Activated T-helper 1 cell treated with Interleukin-2 at 50 U/mL for 16 hours (primary cell): Measurements from ENCODE around the gene SALL3.

Experiments
- DNase-seq: peaks from one replicate; pipeline ENCODE4 v3.0.0-alpha.2; 2020; ENCODE audit warnings: low read depth

Gene SALL3

DNA sequence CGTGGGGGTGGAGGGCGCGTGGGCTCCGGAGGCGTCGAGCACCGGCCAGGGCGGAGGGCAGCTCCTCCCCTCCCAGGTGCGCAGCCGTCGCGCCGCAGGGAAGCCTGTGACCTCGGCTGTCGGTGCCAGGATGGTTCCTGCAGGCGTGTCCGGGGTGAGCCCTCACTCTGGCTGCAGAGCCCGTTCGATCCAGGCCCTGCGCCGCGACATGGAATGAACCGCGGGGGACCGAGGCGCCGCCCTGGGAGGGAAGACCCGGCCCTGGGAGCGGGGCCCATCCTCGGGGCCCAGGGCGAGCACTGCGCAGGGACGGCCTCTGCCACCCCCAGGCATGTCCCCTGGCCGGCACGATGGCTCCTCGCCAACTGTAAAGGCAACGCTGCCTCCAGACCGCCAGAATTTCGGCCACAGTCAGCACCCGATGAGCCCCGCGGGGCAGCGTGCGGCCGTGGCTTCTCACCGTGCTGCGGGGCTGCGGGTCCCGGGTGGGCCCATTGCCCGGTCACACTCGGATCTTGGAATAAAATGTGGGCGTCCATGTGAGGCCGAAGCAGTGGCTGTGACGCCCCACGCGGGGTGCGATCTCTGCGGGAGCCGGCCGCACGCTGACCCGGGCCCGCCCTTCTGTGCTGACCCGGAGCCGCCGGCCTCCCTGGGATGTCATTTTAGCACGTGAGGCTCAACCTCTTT is 26.6 kb downstream of the SALL3 start:
- no peak for DNase-seq

GRCh38 chr18:79007440-79007839 is 27.8 kb downstream of the SALL3 start:
- no peak for DNase-seq

DNA sequence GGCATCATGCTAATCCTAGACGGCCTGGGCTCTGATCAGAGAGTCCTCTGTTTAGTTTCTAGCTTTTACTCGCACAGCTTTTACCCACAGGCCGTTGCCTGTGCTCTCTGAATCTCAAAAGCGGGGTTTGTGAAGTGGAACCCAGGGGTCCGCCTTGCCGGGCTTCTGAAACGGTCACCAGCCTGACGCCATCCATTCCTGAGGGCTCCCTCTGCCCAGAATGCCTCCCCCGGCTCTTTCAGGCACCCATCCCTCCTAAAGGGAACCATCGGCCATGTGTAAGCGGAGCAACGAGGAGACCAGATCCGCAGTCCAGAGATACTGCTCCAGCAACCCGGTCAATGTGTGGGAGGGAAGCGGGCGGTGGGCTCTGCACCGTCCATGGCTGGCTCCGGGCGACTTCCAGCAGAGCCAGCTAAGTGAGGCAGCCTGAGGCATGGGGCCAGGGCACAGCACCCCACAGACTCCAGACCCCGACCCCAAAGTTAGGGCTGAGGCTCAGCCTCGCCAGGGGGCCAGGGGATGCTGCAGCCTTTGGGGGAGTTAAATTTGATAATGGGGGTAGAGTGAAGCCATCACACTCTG is 28.8 kb downstream of the SALL3 start:
- no peak for DNase-seq

- DNase-seq: no peak
Observed at GRCh38 chr18:79010802-79011201, 31.2 kb downstream of the SALL3 start.

GRCh38 chr18:79011300-79011870 is 31.8 kb downstream of the SALL3 start:
- DNase-seq: no peak

DNA sequence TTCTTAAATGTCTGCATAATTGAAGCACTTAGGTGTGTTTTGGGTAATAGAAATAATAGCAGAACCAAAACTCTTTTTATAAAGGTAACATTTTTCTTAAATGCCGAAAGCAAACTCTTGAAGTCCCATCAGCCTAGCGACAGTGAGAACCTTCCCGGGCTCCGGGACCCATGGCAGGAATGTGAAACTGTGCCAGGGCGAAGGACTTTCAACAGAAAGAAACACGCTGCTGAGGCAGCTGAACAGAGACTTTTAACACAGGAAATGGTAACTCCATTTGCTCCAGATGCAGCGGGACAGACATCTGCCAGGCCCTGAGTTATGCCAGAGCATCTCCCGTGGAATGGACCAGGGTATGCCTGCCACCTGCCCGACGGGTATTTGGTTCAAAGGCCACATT is 34.3 kb downstream of the SALL3 start:
- no peak for DNase-seq

DNA sequence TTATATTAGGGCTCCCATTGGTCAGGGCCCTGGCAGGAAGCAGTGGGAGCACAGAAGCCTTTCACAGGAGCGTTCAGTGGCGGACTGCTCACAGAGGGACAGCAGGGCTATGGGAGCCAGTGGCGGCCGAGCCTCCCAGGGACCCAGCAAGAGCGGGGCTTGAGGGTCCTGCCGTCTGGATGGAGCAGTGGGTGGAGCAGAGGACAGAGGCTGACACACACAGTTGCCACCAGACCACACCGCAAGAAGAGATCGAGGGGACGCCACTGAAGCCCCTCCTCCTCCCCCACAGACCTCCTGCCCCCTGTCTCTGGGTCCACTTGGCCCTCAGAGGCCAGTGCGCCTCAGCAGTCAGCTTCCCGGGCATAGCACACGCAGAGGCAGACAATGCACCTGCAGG is 39.3 kb downstream of the SALL3 start:
- no peak for DNase-seq

- no peak for DNase-seq
Observed at GRCh38 chr18:79019881-79020280, 40.3 kb downstream of the SALL3 start.

GRCh38 chr18:79022603-79023002 is 43.0 kb downstream of the SALL3 start:
- DNase-seq: no peak

DNA sequence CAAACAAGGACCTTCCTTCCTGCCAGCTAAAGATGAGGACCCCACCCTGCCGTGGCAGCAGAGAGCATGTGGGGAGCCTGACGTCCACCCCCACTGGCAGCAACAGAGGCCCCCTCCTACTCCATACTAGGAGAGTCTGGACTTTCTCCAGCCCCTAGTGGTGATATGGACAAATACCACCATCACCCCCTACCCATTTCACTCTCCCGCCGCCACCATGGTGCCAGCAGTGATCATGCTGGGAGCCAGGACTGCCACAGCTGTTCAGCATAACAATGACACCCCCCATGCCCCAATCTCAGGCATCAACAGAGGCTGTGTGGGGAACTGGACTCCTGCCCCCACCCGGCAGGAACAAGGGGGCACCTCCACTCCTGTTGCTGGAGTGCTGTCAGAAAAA is 46.9 kb downstream of the SALL3 start:
- DNase-seq: no peak

DNA sequence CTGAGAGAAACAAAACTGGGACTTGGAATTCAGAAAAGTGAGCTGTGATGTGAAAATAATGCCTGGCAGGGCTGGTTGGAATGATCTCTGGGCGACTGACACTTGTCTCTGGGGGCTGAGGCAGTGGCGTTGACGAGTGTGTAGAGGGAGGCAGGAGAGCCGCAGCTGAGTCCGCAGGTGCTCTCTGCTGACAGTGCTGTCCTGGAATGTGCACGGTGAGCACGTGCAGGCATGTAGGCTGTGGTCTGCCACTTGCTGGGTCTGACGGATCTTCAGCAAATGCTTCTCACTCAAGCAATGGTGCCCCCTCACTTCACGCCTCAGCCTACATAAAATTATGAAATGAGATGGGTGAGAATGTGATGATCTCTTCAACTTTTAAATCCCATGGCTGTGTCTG is 51.1 kb downstream of the SALL3 start:
- DNase-seq: no peak

DNA sequence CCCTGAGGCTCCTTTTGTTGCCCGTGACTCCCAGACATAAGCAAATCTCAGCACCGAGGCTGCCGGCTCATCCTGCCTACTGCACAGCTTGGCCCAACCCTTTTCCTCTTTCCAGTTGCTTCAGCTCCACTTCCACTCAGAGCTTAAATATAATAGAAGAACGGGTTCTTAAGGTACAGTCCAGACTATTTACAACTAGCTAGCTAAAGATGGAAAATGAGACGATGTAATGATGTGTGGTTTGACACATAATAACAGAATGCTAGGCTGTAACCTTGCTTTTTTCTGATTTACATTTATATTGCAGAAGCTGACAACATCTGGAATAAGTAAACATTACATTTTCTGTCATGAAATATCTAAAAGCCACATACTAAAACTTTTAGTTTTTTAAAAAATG is 62.7 kb downstream of the SALL3 start:
- DNase-seq: no peak

DNA sequence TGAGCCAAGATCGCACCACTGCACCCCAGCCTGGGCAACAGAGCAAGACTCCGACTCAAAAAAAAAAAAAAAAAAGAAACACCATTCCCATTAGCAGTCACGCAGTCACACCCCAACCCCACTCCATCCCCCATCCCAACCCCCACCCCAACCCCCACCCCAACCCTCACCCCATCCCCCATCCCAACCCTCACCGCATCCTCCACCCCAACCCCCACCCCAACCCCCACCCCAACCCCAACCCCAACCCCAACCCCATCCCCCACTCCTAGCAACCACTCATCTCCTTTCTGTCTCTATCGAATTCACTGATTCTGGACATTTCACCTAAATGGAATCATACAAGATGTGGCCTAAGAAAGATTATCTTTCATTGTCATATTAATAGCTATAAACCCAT is 63.7 kb downstream of the SALL3 start:
- no peak for DNase-seq

DNA sequence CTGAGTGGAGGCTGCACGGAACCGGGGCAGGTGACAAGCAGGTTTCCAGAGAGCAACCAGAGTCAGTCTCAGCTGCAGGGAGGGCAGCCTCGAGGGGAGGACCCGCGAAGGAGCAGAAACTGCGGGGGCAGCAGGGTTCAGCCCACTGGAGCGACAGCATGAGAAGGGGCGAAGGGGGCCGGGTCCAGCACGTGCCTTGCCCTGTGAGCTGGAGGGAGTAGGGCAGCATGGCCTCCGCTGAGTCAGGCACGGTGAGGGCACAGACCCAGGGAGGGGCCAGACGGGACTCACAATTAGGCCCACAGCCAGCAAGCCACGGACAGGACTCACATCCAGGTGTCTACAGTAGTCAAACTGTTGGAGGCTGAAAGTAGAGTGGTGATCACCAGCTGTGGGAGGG is 66.9 kb downstream of the SALL3 start:
- DNase-seq: no peak

DNA sequence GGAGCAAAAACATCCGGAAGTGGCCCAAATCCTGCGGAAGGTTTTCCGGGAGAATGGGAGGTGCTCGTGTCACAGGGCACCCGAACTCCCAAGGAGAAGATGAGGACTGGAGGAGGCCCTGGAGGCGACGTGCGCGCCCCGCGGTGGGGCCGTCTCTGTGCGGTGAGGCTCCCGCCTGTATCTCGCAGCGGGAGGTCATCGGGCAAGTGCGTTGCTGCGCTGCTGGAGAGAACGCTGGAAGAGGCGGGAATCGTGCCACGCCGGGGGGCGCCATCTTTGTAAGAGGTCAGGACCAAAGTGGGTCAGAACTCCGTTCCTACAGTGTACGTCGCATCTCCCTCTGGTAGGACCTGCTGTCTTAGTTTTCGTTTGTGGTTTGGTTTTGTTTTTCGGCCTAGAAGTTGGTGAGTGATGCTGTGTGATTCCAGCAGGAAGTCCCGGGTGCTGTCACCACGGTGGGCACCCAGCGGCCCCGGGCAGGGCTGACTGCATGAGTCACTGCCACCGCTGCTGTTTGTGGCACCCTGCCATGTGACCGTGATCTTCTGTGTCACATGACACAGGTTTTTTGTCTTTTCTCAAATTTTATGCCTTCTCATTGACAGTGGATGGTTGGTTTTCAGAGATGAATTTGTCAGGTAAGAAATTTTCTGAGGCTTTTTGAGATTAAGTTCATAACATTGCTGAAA is 68.1 kb downstream of the SALL3 start:
- DNase-seq: no peak

DNA sequence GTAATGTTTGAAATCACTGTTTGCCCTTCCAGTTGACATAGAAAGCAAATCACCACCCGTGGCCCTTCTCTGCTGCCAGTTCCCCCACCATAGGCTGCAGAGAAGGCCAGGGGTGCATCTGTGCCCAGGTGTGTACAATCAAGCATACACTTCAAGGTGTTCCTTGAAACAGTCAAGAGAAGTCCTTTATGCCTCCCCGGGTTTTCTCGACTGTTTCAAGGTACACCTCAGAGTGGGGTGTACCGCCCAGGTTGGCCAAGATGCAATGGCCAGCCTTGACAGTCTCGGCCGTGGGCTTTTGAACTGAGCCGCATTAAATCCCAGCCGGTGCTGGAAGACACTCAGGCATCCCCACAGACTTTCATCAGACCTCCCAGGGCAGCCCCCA is 68.6 kb downstream of the SALL3 start:
- DNase-seq: no peak

DNA sequence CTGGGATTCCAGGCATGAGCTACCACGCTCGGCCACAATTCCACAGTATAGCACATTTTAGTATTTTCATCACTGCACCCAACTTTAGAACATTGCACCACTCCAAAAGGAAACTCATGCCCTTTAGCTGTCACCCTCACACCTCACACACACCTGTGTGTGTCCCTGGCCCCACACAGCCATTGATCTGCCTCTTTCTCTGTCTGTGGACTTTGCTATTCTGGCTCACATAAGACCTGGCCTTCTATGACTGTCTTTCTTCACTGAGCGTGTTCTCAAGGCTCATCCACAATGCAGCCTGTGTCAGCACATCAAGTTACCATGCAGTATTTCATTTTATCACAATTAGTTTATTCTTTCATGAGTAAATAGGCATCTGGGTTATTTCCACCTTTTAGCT is 69.9 kb downstream of the SALL3 start:
- DNase-seq: no peak
